ENCODE measurements around the gene TLCD3A.
"Not testable (repeated sequence)": the region's sequence is repeated elsewhere in the genome, so short reads cannot be mapped to it uniquely, and the experiment has no call there.

Gene TLCD3A

GRCh38 chr17:732067-732901 lies at the start of gene TLCD3A:
TLCD3A (plus strand) TSS chr17:732596; CDS start chr17:732648, 52 bp downstream.
- DNase-seq (ENCODE audit: low spot score): peak; percentile 95

- no peak for DNase-seq (ENCODE audit: low spot score)
These were observed 49.4 kb upstream of the TLCD3A start for GRCh38 chr17:683040-683439.

- no peak for DNase-seq (ENCODE audit: low spot score)
These were observed 48.7 kb upstream of the TLCD3A start for GRCh38 chr17:683499-684254.

- no peak for DNase-seq (ENCODE audit: low spot score)
These were observed 47.4 kb upstream of the TLCD3A start for GRCh38 chr17:685006-685405.

GRCh38 chr17:688100-688989 lies 44.1 kb upstream of the TLCD3A start:
- DNase-seq (ENCODE audit: low spot score): no peak

GRCh38 chr17:689556-690275 lies 42.7 kb upstream of the TLCD3A start:
- DNase-seq (ENCODE audit: low spot score): no peak

- DNase-seq (ENCODE audit: low spot score): no peak
These were observed 42.0 kb upstream of the TLCD3A start for GRCh38 chr17:690361-690760.

GRCh38 chr17:691423-691822 lies 41.0 kb upstream of the TLCD3A start:
- peak; percentile 50 for DNase-seq (ENCODE audit: low spot score)

GRCh38 chr17:692116-692515 lies 40.3 kb upstream of the TLCD3A start:
- peak; percentile 51 for DNase-seq (ENCODE audit: low spot score)

- DNase-seq (ENCODE audit: low spot score): peak; percentile 82
These were observed 38.4 kb upstream of the TLCD3A start for GRCh38 chr17:693791-694638.

- DNase-seq (ENCODE audit: low spot score): no peak
These were observed 36.0 kb upstream of the TLCD3A start for GRCh38 chr17:696369-696768.

- DNase-seq (ENCODE audit: low spot score): no peak
These were observed 34.7 kb upstream of the TLCD3A start for GRCh38 chr17:697682-698081.

- DNase-seq (ENCODE audit: low spot score): not testable (repeated sequence)
These were observed 34.3 kb upstream of the TLCD3A start for GRCh38 chr17:698096-698495.

- DNase-seq (ENCODE audit: low spot score): no peak
These were observed 33.1 kb upstream of the TLCD3A start for GRCh38 chr17:699345-699744.

- peak; percentile 55 for DNase-seq (ENCODE audit: low spot score)
These were observed 31.8 kb upstream of the TLCD3A start for GRCh38 chr17:700504-701094.

GRCh38 chr17:703081-703875 lies 29.1 kb upstream of the TLCD3A start:
- DNase-seq (ENCODE audit: low spot score): no peak

- no peak for DNase-seq (ENCODE audit: low spot score)
These were observed 28.1 kb upstream of the TLCD3A start for GRCh38 chr17:704111-704864.

GRCh38 chr17:705011-705410 lies 27.4 kb upstream of the TLCD3A start:
- DNase-seq (ENCODE audit: low spot score): no peak

- DNase-seq (ENCODE audit: low spot score): no peak
These were observed 26.5 kb upstream of the TLCD3A start for GRCh38 chr17:705863-706262.

Data from AG20443 (cell line).